Measurements from ENCODE around the gene DENND1A. TPM values are rescaled to one million over a fixed set of nuclear protein-coding genes. Genes with fewer than 3 reads are reported as not detected.

DENND1A gene
- total RNA-seq, 1 donor from 2014 or later = 23.0 TPM

DNA sequence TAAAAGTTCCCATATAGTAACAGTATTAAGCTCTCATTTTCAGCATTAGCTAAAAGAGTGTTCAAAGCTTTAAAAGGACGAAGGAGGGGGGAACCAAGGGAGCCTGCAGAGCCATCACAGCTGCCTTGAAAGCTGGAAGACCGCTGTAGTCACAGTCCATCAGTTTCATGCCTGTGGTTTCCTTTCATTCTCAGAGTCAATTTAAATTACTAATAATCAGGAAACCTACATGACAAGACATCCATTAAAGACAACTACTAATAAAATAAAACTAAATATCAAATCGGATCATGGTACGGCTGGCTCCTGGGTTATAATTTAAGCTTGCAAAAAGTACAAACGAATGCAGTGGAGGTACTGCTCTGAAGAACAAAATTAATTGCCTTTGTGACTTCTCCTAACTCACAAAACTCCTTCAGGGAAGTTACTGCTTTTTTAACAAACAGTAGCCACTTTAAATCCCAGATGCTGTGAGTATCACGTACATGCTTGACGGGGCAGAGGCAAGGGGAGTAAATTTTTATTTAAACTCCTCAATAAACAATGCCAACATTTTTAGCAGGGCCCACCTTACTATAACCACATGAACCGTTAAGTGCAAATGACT lies 213.5 kb downstream of the DENND1A start:
- ATAC-seq (no peak), DNase-seq (no peak)
- H3K9me3 ChIP-seq = no peaks in the 10 kb centered on the region
- intact Hi-C loops (cut with DNase I) = no loop called here
- H3K27ac ChIP-seq = no peak overlapping the region
- no peak overlapping the region for H3K4me3 ChIP-seq
- TF ChIP-seq CTCF (IDR thresholded peaks at IDR 0.05) = no peak
- no peaks in the 10 kb centered on the region for H3K4me1 ChIP-seq
- no peaks in the 10 kb centered on the region for H3K27me3 ChIP-seq (ENCODE audit: low read depth)
- H3K36me3 ChIP-seq = no peaks in the 10 kb centered on the region

DNA sequence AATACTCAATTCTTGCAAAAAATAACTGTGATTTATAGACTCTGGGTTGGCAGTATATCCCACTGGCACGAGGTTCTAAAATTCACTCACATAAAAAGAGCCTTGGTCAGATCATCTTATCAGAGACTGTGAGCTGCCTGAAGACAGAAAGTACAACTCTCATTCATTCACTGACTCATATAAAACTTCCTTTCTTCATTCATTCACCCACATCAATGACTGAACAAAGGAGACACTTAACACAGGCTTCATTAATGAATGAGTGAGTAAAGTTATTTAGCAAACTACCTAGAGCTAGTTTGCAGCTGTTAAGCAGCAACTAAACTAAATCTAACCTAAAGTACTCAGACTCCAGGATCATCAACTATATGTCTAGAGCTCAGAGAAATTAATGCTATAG lies 214.7 kb downstream of the DENND1A start:
- no peak overlapping the region for H3K4me3 ChIP-seq
- H3K36me3 ChIP-seq = no peaks in the 10 kb centered on the region
- DNase-seq (no peak), ATAC-seq (no peak)
- H3K27ac ChIP-seq = no peak overlapping the region
- no peaks in the 10 kb centered on the region for H3K9me3 ChIP-seq
- intact Hi-C loops (cut with DNase I) = no loop called here
- TF ChIP-seq CTCF (IDR thresholded peaks at IDR 0.05) = no peak
- H3K27me3 ChIP-seq (ENCODE audit: low read depth) = no peaks in the 10 kb centered on the region
- no peaks in the 10 kb centered on the region for H3K4me1 ChIP-seq

DNA sequence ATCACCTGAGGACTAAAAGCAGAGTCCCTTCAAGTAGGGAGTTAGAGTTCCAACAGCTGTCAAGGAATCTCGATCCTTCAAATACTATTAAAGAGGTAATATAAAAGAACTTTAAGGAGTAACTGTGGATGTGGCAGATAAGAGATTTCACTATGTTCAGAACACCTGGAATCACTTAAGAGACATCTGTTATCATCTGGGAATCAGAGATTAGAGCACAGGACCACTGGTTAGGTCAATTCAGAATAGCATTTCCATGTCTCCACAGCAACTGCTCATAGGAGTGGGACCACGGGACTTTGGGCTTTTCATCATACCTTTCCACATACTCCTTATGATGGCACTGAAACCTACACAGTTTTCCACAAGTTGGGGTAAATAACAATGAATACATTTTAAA lies 216.6 kb downstream of the DENND1A start:
- Histone ChIP-seq H3K4me1 (no peaks in the 10 kb centered on the region), H3K27me3 (ENCODE audit: low read depth) (no peaks in the 10 kb centered on the region), H3K27ac (no peak overlapping the region), H3K4me3 (no peak overlapping the region), H3K9me3 (no peaks in the 10 kb centered on the region), H3K36me3 (no peaks in the 10 kb centered on the region)
- no peak for TF ChIP-seq CTCF (IDR thresholded peaks at IDR 0.05)
- intact Hi-C loops (cut with DNase I) = no loop called here
- DNase-seq (no peak), ATAC-seq (no peak)

DNA sequence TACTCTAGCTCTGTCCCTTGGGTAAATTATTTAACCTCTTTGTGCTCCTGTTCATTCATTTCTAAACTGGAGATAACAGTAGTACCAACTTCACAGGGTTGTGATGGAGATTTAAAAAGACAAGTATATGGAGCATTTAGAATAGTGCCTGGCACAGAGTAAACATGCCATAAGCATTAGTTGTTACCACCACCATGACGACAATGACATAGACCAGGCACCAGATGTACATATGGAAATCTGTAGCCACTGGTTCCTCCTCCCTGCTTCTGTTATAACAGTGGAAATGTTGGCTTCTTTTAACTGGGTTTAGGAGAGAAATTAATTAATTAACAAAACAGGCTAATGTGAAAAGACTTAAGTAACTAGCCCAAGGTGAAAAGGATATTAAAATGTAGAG lies 217.5 kb downstream of the DENND1A start:
- intact Hi-C loops (cut with DNase I) = no loop called here

DNA sequence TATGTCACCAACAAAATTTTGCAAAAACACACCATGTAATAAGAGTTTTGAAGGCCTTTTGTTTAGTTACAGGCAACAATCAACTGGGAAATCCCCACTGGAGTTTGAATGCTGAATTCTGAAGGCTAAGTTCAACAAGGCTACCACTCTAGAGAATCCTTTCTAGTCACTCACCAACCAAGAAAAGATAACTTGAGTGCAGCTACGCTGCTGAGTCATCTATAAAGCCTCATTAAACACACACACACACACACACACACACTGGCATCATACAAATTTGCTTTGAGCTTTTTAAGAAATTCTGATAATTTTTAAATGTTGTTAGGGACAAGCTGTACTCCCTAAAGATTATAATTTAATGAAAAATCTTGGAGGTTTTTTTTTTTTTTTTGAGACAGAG lies 219.6 kb downstream of the DENND1A start:
- no peak for DNase-seq
- no peak for ATAC-seq
- H3K27me3 ChIP-seq (ENCODE audit: low read depth) = no peaks in the 10 kb centered on the region
- intact Hi-C loops (cut with DNase I) = no loop called here
- no peaks in the 10 kb centered on the region for H3K36me3 ChIP-seq
- H3K4me1 ChIP-seq = no peaks in the 10 kb centered on the region
- TF ChIP-seq CTCF (IDR thresholded peaks at IDR 0.05) = no peak
- no peak overlapping the region for H3K4me3 ChIP-seq
- H3K27ac ChIP-seq = no peak overlapping the region
- no peaks in the 10 kb centered on the region for H3K9me3 ChIP-seq

More for the DNA sequence above, 217.5 kb downstream of the DENND1A start:
- TF ChIP-seq CTCF (IDR thresholded peaks at IDR 0.05) = no peak
- Histone ChIP-seq H3K27me3 (ENCODE audit: low read depth) (no peaks in the 10 kb centered on the region), H3K4me3 (no peak overlapping the region), H3K4me1 (no peaks in the 10 kb centered on the region), H3K27ac (no peak overlapping the region), H3K9me3 (no peaks in the 10 kb centered on the region), H3K36me3 (no peaks in the 10 kb centered on the region)
- no peak for DNase-seq
- ATAC-seq = no peak

All from lower lobe of right lung (tissue), 2 donors.